Stimulated activated naive CD8-positive, alpha-beta T cell treated with anti-CD3 and anti-CD28 coated beads, Interleukin-15, Interleukin-2, amounts not matched to agents 100 ng/mL and 50 ng/mL, for 24 hours (primary cell): ENCODE results near the gene ZCWPW2.

Experiments
- H3K27ac Mint-ChIP-seq: one replicate; pipeline ENCODE4 v1.8.0; 2021; ENCODE audit warnings: mild to moderate bottlenecking, mixed read lengths
- H3K27me3 Mint-ChIP-seq: one replicate; pipeline ENCODE4 v1.8.0; 2021; ENCODE audit warnings: mixed read lengths
- H3K36me3 Mint-ChIP-seq: one replicate; pipeline ENCODE4 v1.8.0; 2021; ENCODE audit warnings: low read depth, mixed read lengths
- H3K4me1 Mint-ChIP-seq: one replicate; pipeline ENCODE4 v1.8.0; 2021; ENCODE audit warnings: low read depth, mixed read lengths
- H3K4me3 Mint-ChIP-seq: one replicate; pipeline ENCODE4 v1.8.0; 2021; ENCODE audit warnings: mild to moderate bottlenecking, mixed read lengths
- H3K9me3 Mint-ChIP-seq: one replicate; pipeline ENCODE4 v1.8.0; 2021; ENCODE audit warnings: mixed read lengths

The ZCWPW2 gene

GRCh38 chr3:28337230-28337629, 11.3 kb upstream of the ZCWPW2 start:
- no peak overlapping the region for H3K27ac Mint-ChIP-seq
- H3K36me3 Mint-ChIP-seq: peaks cover 28% of the 10 kb centered on the region
- no peaks in the 10 kb centered on the region for H3K9me3 Mint-ChIP-seq
- H3K27me3 Mint-ChIP-seq: no peaks in the 10 kb centered on the region
- peaks cover 9% of the 10 kb centered on the region for H3K4me1 Mint-ChIP-seq
- no peak overlapping the region for H3K4me3 Mint-ChIP-seq

GRCh38 chr3:28343144-28343543, 5.4 kb upstream of the ZCWPW2 start:
- Mint-ChIP-seq H3K4me3 (no peak overlapping the region), H3K36me3 (peaks cover 10% of the 10 kb centered on the region), H3K9me3 (no peaks in the 10 kb centered on the region), H3K4me1 (peaks cover 45% of the 10 kb centered on the region), H3K27ac (no peak overlapping the region), H3K27me3 (no peaks in the 10 kb centered on the region)

- H3K27ac Mint-ChIP-seq: no peak overlapping the region
- no peaks in the 10 kb centered on the region for H3K9me3 Mint-ChIP-seq
- no peaks in the 10 kb centered on the region for H3K27me3 Mint-ChIP-seq
- H3K36me3 Mint-ChIP-seq: no peaks in the 10 kb centered on the region
- H3K4me3 Mint-ChIP-seq: no peak overlapping the region
- H3K4me1 Mint-ChIP-seq: peaks cover 59% of the 10 kb centered on the region
Measured at GRCh38 chr3:28345690-28346089, 2.8 kb upstream of the ZCWPW2 start.

GRCh38 chr3:28347374-28348264, 902 bp upstream of the ZCWPW2 start:
- Mint-ChIP-seq H3K4me1 (peaks cover 60% of the 10 kb centered on the region), H3K36me3 (peaks cover 11% of the 10 kb centered on the region), H3K9me3 (peaks cover 5% of the 10 kb centered on the region), H3K27me3 (no peaks in the 10 kb centered on the region), H3K4me3 (peak overlapping the region; percentile 94), H3K27ac (peak overlapping the region; percentile 95)

- H3K27me3 Mint-ChIP-seq: no peaks in the 10 kb centered on the region
- peak overlapping the region; percentile 95 for H3K27ac Mint-ChIP-seq
Measured at GRCh38 chr3:28348265-28348628, 274 bp upstream of the ZCWPW2 start.

GRCh38 chr3:28349469-28350000, 1.0 kb downstream of the ZCWPW2 start:
- Mint-ChIP-seq H3K27me3 (no peaks in the 10 kb centered on the region), H3K4me1 (peaks cover 54% of the 10 kb centered on the region), H3K9me3 (peaks cover 10% of the 10 kb centered on the region), H3K36me3 (peaks cover 24% of the 10 kb centered on the region), H3K27ac (peak overlapping the region; percentile 95), H3K4me3 (peak overlapping the region; percentile 94)

More at GRCh38 chr3:28348265-28348628, 274 bp upstream of the ZCWPW2 start:
- Mint-ChIP-seq H3K36me3 (peaks cover 15% of the 10 kb centered on the region), H3K9me3 (peaks cover 5% of the 10 kb centered on the region), H3K4me3 (peak overlapping the region; percentile 94), H3K4me1 (peaks cover 55% of the 10 kb centered on the region)

GRCh38 chr3:28376424-28376823, 27.9 kb downstream of the ZCWPW2 start:
- Mint-ChIP-seq H3K4me3 (no peak overlapping the region), H3K27ac (no peak overlapping the region), H3K36me3 (peaks cover 8% of the 10 kb centered on the region), H3K27me3 (peaks cover 5% of the 10 kb centered on the region), H3K4me1 (no peaks in the 10 kb centered on the region), H3K9me3 (peaks cover 18% of the 10 kb centered on the region)

- Mint-ChIP-seq H3K27me3 (no peaks in the 10 kb centered on the region), H3K4me1 (no peaks in the 10 kb centered on the region), H3K4me3 (no peak overlapping the region), H3K27ac (no peak overlapping the region), H3K36me3 (no peaks in the 10 kb centered on the region), H3K9me3 (peaks cover 4% of the 10 kb centered on the region)
Measured at GRCh38 chr3:28386049-28386448, 37.5 kb downstream of the ZCWPW2 start.

- H3K27ac Mint-ChIP-seq: no peak overlapping the region
- H3K9me3 Mint-ChIP-seq: peaks cover 31% of the 10 kb centered on the region
- no peaks in the 10 kb centered on the region for H3K4me1 Mint-ChIP-seq
- H3K4me3 Mint-ChIP-seq: no peak overlapping the region
- H3K27me3 Mint-ChIP-seq: no peaks in the 10 kb centered on the region
- no peaks in the 10 kb centered on the region for H3K36me3 Mint-ChIP-seq
Measured at GRCh38 chr3:28388978-28389377, 40.5 kb downstream of the ZCWPW2 start.

- H3K9me3 Mint-ChIP-seq: peaks cover 56% of the 10 kb centered on the region
- H3K27me3 Mint-ChIP-seq: no peaks in the 10 kb centered on the region
- H3K4me1 Mint-ChIP-seq: no peaks in the 10 kb centered on the region
- no peak overlapping the region for H3K4me3 Mint-ChIP-seq
- no peak overlapping the region for H3K27ac Mint-ChIP-seq
- no peaks in the 10 kb centered on the region for H3K36me3 Mint-ChIP-seq
Measured at GRCh38 chr3:28399206-28399605, 50.7 kb downstream of the ZCWPW2 start.

- peaks cover 39% of the 10 kb centered on the region for H3K9me3 Mint-ChIP-seq
- no peaks in the 10 kb centered on the region for H3K36me3 Mint-ChIP-seq
- no peaks in the 10 kb centered on the region for H3K27me3 Mint-ChIP-seq
- no peak overlapping the region for H3K4me3 Mint-ChIP-seq
- no peaks in the 10 kb centered on the region for H3K4me1 Mint-ChIP-seq
- H3K27ac Mint-ChIP-seq: no peak overlapping the region
Measured at GRCh38 chr3:28406241-28406640, 57.7 kb downstream of the ZCWPW2 start.

- Mint-ChIP-seq H3K9me3 (peaks cover 18% of the 10 kb centered on the region), H3K27ac (no peak overlapping the region), H3K36me3 (no peaks in the 10 kb centered on the region), H3K4me1 (no peaks in the 10 kb centered on the region), H3K27me3 (no peaks in the 10 kb centered on the region), H3K4me3 (no peak overlapping the region)
Measured at GRCh38 chr3:28449398-28449797, 100.9 kb downstream of the ZCWPW2 start.

GRCh38 chr3:28462866-28463265, 114.3 kb downstream of the ZCWPW2 start:
- Mint-ChIP-seq H3K4me3 (no peak overlapping the region), H3K27ac (no peak overlapping the region), H3K9me3 (peaks cover 11% of the 10 kb centered on the region), H3K27me3 (peaks cover 3% of the 10 kb centered on the region), H3K4me1 (no peaks in the 10 kb centered on the region), H3K36me3 (no peaks in the 10 kb centered on the region)

GRCh38 chr3:28467414-28467813, 118.9 kb downstream of the ZCWPW2 start:
- H3K36me3 Mint-ChIP-seq: no peaks in the 10 kb centered on the region
- H3K4me1 Mint-ChIP-seq: no peaks in the 10 kb centered on the region
- no peak overlapping the region for H3K27ac Mint-ChIP-seq
- no peak overlapping the region for H3K4me3 Mint-ChIP-seq
- peaks cover 22% of the 10 kb centered on the region for H3K9me3 Mint-ChIP-seq
- H3K27me3 Mint-ChIP-seq: peaks cover 3% of the 10 kb centered on the region

GRCh38 chr3:28476194-28476593, 127.7 kb downstream of the ZCWPW2 start:
- H3K27me3 Mint-ChIP-seq: no peaks in the 10 kb centered on the region
- no peaks in the 10 kb centered on the region for H3K36me3 Mint-ChIP-seq
- H3K9me3 Mint-ChIP-seq: no peaks in the 10 kb centered on the region
- H3K4me1 Mint-ChIP-seq: no peaks in the 10 kb centered on the region
- no peak overlapping the region for H3K27ac Mint-ChIP-seq
- H3K4me3 Mint-ChIP-seq: no peak overlapping the region
